GM12892 (cell line): ENCODE results near the gene NACC1.

ENCODE experiments used
- POLR2AphosphoS5 ChIP-seq: IDR thresholded peaks from 2 replicates; pipeline ENCODE4 v1.6.1; 2011; ENCODE audit warnings: low read depth, low read length, control low read depth
- TAF1 ChIP-seq: IDR thresholded peaks from 2 replicates; pipeline ENCODE4 v1.6.1; 2011; ENCODE audit warnings: low read depth, mild to moderate bottlenecking, control low read depth, low read length, borderline replicate concordance

DNA sequence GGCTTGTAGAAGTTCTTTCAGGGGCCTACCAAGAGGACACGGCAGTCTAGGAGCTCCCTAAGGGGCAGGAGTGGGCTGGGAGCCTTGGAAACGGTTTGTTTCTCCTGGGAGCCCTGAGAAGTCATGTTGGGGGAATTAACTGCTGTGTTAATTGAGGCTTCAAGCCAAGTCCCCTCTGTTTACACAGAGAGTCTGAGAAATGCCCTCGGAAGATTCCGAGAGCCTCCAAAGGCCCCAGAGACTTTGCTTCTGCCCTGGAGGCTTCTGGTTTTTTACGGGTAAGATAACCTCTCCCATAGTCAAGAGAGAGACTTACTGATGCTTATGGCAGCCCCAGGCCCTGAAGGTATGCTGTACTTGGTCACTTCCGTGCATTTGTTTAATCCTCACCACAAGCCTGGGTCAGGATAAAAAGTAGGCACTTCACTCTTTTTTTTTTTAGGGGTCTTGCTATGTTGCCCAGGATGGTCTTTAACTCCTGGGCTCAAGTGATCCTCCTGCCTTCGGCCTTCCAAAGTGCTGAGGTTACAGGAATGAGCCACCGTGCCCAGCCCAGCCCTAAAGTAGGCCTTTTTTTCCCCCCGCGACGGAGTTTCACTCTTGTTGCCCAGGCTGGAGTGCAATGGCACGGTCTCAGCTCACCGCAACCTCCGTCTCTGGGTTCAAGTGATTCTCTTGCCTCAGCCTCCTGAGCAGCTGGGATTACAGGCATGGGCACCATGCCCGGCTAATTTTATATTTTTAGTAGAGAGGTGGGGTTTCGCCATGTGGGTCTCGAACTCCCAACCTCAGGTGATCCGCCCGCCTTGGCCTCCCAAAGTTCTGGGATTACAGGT, 47.3 kb downstream of the NACC1 start:
- TF ChIP-seq POLR2AphosphoS5 = no peak
- no peak for TF ChIP-seq TAF1
